ENCODE measurements around the gene TGFBR3.

- TF ChIP-seq CTCF (IDR thresholded peaks at IDR 0.05; ENCODE audit: poor library complexity) = no peak
- no peak for TF ChIP-seq EZH2 (IDR thresholded peaks at IDR 0.05; ENCODE audit: borderline replicate concordance)
These were observed 88.8 kb downstream of the TGFBR3 start for GRCh38 chr1:91797164-91797563.
